Epithelial cell of prostate (primary cell): Measurements from ENCODE around the gene ACOXL.

Experiments used
- DNase-seq: peaks from one replicate; pipeline ENCODE4 v3.0.0-alpha.2; 2011; ENCODE audit warnings: low read depth, low spot score
- H3K27ac ChIP-seq: fragments of 450-650 bp; 2 replicates; pipeline ENCODE4 v1.5.1; 2017; ENCODE audit warnings: mild to moderate bottlenecking

Gene ACOXL

DNA sequence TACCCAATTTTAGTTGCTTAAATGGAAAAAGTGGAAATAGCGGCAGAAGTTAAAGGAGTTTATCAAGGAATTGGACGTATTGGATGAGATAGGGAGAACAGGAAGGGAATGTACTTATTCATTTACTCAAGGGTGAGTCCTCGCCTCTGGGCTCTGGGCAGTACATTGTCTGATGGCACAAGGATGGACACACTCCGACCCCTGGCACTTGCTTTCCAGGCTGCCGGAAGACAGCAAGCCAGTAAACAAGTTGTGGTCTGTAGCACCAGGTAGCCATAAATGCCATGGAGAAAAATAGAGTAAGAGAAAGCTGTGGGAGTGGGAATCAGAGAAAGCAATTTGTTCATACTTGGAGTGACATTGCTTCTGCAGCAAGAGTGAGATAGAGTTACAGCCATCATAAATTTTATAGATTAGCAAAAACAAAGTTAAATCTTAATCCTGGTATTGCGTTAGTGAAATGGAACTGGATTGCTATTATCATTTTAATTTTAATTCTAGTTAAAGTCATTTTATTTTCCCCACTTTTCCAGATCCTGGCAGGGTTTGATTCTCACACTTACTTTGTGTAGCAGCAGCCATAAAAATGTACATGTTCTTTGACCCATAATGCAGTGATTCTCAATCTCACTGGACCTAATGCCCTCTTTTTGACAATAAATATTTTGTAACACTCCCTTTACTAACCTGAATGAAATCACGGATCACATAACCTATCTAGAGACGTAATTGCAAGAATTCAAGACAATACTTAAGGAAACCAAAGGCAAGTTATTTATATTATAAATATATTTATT, 252.5 kb downstream of the ACOXL start:
- DNase-seq, result no peak
- H3K27ac ChIP-seq, result no peak overlapping the region

DNA sequence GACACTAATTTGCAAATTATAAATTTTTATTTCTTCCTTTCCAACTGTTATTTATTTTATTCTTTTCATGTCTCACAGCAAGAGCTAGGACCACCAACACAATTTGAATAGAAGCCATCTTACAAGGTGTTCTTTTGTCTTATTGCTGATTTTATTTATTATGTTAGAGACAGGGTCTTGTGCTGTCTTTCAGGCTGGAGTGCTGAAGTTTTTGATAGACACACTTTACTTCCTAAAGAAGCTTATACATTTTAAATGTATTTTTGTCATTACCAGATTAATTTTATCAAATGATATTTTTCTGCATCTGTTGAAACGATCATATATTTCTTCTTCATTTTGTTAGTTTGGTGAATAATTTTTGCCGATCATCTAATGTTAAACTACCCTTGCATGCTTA, 258.1 kb downstream of the ACOXL start:
- no peak for DNase-seq
- no peak overlapping the region for H3K27ac ChIP-seq

DNA sequence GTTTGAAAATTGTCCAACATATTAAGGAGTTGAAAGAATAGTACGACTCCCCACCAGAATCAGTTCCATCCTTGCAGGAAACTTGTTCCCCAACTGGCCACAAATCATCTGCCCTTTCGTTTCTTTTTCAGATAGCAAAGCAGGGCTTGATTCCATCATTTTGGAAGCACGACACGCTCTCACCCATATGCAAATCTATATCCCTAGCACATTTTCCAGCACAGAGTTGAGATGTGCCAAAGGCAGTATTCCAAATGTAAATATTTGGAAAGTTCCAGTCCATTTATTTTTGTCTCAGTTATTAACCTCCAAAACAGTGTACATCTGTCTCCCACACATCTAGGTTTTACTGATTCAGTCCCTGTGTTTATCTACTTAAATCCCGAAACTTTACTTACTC, 259.5 kb downstream of the ACOXL start:
- DNase-seq, result no peak
- no peak overlapping the region for H3K27ac ChIP-seq

DNA sequence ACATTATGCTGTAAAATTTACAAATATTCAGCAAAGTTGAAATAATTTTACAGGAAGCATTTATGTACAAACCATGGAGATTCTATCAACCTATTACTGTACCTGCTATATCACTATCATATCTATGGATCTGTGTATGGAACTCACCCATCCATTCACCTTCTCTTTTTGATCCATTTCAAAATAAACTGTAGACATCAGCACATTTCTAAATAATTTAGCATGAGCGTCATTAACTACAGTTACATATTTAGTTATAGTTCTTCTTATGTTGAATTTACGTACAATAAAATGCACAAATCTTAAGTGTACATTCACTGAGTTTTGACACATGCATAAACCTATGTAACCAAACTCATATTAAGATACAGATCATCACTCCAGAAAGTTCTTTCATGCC, 260.5 kb downstream of the ACOXL start:
- DNase-seq, result no peak
- H3K27ac ChIP-seq, result no peak overlapping the region

DNA sequence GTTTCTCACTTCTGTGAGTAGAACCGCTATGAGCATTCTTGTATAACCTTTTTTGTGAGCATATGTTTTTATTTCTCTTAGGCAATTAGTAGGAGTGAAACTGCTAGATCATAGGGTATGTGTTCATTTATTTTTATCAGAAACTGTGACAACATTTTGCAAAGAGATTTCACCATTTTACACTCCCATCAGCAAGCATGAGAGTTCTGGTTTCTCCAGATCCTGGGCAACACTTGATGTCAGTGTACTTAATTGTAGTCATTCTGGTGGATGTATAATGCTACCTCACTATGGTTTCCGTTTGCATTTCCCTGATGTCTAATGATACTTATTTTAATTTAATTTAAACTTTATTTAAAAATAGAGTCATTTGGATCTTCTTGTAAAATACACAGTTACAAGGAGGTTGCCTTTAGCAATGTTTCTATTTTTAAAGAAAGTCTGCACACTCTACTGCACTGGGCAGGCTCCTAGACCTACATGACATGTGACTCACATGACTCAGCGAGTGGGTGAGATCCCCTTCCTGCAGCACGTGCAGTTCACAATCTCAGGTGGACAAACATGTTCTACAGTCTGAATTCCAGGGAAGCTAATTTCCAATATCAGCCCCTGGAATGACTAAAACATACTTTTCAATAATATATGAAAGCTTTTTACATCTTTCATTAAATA, 261.3 kb downstream of the ACOXL start:
- no peak for DNase-seq
- H3K27ac ChIP-seq, result no peak overlapping the region

DNA sequence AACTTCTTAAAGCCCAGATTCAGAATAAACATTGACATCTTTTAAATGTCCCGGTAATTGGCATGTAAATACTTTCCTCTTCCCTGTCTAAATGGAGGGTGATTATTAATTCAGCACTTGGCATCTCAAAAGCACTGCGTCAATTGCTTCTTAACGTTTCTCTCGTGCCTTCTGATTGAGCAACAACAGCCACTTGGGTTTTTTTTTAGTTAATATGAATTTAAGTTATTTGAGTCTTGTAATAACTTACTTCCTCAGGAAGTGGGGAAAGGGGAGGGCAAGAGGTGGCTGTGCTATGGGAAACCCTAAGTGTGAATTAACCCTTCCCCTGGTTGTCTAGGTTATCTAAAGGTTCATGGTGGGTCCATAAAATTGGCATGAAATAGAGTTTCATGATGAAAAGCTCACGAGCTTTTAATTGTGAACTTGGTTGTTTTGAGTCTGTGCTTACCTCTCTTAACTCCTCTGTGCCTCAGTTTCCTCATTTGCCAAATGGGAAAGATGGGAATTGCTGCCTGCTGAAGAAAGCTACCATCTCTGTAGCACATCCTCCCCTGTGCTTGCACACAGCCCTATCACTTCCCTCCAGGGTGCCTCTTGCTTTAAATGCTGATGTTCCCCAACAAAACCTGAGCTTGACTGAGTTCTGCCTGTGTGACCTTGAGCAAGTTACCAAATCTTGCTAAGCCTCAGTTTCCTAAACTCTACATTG, 262.0 kb downstream of the ACOXL start:
- H3K27ac ChIP-seq, result no peak overlapping the region
- no peak for DNase-seq

DNA sequence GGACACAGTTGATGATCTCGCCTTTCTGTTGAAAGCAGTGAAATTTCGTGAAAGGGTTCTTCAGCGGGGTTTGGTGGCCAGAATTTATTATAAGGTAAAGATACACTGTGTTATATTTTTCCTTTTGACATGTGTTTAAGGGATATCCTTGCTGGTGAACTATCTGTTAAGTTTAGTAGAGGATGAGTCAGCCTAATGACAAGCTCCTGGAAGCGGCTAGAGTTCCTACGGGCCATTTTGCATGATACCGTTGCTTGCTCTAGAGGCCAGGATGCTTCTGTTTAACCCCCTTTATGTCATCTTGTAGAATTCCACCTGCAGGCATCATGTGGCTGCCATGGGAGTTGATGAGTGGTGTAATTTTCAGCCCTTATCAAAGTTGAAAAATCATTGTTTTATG, 263.5 kb downstream of the ACOXL start:
- DNase-seq, result no peak
- no peak overlapping the region for H3K27ac ChIP-seq

DNA sequence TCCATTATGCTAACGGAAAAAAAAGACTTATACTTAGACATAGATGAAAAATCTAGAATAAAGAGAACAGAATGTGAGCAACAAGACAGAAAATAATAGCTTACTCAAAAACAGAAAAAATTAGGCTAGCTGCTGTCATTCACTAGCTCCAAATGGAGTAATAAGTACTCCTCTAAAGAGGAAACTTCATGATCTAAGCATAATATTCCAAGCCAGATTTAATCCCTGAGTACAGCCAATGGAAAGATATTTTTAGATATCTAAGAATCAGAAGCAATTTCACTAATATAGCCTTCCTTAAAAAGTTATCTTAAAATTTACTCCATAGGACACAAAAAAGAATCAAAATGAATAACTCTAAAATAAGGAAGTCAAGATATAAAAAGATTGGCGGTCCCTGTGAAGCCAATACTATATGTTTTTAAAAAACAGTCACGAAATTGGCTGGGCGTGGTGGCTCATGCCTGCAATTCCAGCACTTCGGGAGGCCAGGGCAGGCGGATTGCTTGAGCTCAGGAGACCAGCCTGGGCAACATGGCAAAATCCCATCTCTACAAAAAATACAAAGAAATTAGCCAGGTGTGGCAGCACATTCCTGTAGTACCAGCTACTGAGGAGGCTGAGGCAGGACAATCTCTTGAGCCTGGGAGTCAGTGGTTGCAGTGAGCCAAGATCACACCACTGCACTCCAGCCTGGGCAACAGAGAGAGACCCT, 265.1 kb downstream of the ACOXL start:
- no peak for DNase-seq
- no peak overlapping the region for H3K27ac ChIP-seq

DNA sequence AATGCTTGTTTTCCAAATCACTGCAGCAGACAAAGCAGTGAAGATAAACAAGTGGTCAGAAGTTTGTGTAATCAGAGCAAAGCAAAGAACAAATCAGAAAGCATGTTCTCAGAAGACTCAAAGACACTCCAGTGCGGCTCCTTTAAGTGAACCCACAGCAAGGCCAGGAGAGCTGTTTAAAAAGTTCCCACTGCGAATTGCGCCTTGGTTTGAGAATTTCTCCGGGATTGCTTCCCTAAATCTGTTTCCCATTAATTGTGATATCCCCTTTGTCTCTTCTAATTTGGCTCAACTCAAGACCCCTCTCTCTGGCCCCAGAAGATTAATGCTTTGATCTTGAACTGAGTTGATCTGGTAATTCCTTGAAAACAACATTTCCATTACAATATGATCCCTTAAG, 265.9 kb downstream of the ACOXL start:
- DNase-seq, result no peak
- H3K27ac ChIP-seq, result no peak overlapping the region

DNA sequence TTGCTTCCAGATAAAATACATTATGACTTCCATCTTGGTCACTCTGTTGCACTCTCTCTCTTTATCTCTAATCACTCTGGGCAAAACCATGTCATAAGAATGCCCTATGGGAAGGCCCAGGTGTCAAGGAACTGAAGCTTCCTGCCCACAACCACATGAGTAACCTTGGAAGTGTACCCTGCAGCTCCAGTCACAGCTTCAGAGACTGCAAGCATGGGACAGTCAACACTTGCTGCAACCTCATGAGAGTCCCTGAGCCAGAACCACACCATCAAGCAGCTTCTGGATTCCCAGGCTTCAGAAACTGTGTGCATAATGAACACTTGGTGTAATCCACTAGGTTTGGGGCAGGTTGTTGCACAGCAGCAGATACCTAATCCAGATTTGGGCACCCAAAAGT, 267.3 kb downstream of the ACOXL start:
- no peak for DNase-seq
- no peak overlapping the region for H3K27ac ChIP-seq

DNA sequence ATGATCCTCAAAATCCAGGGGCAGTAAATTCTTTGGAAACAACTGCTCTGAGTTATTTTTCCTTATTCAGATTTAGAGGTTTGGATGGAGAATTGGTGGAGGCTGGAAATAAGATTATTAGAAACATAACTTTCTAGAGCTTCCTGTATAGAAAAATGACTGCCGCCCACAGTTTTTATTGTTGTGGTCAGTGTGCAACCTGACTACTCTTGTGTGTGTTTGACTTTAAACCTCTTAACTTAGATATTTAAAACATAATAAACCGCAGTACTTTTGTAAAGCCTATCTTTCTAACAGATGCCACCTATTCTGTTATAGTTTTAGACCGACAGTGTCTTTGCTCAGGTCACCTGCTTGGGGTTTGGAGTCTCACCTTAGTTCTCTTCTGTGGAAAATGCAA, 272.9 kb downstream of the ACOXL start:
- H3K27ac ChIP-seq, result no peak overlapping the region

DNA sequence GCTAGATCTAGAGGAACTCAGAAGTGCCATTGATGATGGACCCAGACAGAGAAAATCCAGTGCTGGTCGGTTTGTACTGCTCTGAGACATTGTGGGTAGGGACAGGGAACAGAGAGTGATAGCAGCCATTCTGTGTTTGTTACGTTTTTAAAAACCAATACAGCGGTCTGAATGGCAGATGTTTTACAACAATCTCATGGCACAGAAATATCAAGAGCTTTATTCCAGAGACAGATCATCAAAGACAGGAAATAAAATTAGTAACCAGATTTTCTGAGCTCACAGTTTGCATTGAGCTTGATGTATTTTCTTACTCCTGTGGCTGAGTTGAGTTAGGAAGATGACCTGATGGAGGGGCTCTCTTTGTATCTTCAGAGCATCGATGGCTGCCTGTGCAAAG, 273.4 kb downstream of the ACOXL start:
- DNase-seq, result no peak
- H3K27ac ChIP-seq, result no peak overlapping the region

More for the DNA sequence above, 272.9 kb downstream of the ACOXL start:
- no peak for DNase-seq

DNA sequence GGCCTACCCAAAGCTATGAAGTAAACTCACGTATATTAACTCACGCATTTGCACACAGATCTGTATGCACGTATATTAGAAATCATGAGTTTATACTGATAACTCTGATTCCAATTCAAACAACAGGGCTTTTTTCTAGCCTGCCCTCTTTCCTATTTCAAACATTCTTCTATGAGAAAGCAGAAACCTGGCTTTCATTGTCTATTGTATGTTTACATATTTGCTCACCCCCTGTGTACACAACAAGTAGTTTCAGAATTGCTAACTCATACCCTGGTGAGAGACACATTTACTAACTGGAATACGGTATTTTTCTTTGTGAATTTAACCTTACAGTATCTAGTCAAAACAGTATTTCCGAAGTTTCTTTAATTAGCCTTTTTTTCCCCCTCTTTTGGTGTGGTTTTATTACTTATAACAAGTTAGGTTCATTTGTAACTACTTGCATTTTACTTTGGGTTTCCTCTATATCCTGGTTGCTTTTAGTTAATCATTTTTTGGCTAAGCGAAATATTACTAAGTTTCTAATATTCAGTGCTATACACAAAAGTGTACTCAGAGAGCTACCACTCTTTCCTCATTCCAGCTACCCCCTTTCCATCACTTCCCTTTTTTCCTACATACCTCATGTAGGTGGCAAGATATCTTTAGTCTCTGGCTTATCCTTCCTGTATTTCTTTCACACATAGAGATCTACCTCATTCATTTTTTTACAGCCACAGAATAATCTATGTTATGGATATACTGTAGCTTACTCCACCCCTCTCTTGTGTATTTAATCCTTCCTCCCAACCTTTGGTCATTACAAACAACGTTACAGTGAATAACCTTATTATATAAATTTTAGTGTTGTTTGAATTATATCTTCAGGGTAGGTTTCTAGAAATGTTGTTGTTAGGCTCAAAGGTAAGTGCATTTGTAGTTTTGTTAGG, 275.6 kb downstream of the ACOXL start:
- no peak for DNase-seq
- no peak overlapping the region for H3K27ac ChIP-seq

DNA sequence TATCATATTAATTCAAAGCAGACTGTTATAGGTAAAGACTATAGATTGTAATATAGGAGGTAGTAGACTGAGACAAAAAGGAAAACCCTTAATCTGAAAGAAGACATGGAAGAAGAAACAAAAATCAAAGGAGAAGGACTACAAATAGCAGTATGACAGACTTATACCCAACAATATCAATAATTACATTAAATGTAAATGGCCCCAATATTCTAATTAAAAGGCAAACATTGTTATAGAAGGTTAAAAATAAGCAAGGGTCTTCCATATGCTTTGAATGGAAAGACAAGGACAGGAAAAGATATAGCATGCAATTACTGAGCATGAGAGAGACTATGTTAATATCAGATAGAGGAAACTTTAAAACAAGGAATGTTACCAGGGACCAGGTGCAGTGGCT, 278.8 kb downstream of the ACOXL start:
- DNase-seq, result no peak
- no peak overlapping the region for H3K27ac ChIP-seq

DNA sequence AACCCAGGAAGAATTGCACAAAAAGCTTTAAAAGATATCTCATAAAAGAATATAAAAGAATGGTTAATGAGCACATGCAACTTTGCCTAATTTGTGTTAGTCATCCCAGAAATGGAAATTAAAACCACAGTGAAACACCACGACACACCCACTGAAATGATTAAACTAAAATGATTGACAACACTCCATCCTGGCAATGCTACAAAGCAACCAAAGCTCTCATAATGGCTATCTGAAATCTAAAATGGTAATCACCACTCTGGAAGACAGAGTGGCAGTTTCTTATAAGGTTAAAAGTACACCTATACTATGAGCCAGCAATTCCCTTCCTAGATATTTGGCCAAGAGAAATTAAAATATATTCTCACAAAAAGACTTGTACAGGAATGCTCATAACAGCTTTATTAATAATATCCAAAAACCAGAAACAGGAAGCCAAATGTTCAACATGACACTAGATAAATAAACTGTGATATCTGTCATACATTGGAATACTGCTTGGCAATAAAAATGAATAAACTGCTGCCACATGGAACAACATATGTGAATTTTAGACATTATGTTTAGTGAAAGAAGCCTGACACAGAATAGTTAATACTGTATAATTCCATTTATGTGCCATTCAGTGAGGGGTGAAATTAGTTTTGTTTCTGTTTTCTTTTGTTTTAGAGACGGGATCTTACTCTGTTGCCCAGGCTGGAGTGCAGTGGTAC, 283.1 kb downstream of the ACOXL start:
- DNase-seq, result no peak
- no peak overlapping the region for H3K27ac ChIP-seq

DNA sequence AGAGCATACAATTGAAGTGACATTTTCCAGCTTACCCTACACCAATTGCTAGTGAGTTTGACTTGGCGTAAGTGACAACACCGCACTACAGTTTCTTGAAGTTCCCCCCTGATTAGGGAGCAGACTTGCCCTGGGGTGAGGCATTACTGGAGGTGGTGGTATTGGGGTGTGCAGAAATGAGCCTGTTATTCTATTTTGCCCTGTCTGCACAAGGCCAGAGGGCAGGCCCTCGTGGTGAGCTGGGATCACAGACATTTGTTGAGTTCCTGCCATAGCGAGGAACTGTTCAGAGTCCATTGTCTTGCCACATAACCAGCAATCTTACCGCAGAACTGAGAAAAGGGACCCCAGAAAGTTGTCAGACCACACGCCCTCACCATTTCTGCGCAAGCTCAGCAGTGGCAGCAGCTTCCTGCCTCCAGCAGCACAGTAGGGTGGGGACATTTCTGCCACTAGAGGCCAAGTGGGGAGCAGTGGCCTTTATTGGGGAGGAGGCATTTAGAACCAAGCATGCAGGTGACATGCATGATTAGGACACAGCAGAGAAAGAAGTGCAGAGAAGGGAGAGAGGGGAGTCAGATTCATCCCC, 284.8 kb downstream of the ACOXL start:
- no peak overlapping the region for H3K27ac ChIP-seq
- no peak for DNase-seq

DNA sequence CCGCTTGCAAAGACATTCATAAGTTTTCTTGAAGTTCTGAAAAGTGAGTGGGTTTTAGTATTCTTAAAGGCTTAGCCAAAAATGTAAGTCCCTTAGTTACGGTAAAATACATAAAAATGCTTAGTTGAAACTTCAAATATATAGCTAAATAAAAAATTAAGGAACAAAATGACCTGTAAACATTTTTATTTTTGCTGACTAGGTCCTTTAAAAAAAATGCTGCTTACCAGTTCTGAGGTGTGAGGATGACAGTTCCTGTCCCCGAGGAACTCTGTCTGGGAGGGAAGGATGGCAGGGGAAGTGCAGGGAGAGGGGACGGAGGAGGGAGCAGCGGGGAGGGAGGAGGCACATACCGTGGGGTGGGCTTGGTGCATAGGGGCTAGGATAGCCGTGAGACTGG, 285.5 kb downstream of the ACOXL start:
- no peak overlapping the region for H3K27ac ChIP-seq
- no peak for DNase-seq

DNA sequence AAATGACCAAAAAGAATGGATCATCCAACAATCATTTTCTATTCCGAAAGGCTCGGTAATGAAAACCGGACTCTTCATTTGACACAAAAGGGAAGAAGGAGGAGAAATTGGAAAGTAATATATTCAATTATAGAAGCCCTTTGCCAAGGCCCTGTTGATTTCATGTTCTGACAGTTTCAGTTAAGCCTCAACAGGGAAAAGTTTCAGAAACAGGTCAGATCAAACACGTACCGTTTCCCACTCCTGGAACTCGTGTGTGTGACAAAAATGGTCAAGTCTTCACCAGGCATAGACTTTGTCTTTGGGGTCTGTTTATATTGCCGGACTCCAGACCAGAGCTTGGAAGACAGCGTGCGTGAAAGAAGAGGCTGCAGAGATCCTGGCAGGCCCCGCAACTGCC, 287.0 kb downstream of the ACOXL start:
- no peak for DNase-seq

DNA sequence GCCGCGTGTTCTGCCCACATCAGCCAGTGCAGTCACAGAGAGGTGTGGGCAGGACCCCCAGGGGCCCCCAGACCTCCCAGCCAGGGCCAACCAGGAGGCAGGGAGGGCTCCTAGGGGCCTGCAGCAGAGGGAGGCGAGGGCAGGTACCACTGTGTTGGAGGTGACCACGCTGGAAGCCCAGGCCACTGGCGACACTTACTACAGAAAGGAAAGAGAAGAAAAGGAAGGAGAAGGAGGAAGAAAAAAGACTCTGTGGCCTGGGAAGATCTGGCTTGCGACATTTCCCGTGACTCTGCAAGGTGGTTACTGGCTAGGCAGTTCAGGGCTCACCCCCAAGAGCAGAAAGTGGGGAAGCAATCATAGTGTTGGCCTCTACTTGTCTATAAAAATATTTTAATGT, 290.3 kb downstream of the ACOXL start:
- no peak for DNase-seq
- no peak overlapping the region for H3K27ac ChIP-seq

More for the DNA sequence above, 287.0 kb downstream of the ACOXL start:
- H3K27ac ChIP-seq, result no peak overlapping the region
